Thyroid gland (tissue), 4 donors: ENCODE data around the gene PLEKHA7. TPM values are rescaled to one million over a fixed set of nuclear protein-coding genes. Genes with fewer than 3 reads are reported as not detected.

Experiments
- DNase-seq, 2 donors: peaks; one replicate each; pipeline ENCODE4 v3.0.0-alpha.2; 2019
- H3K27ac ChIP-seq, 3 donors: fragments of 200-600 bp; sonication (generic); 1 replicate in 2 of 3; 2 replicates in 1 of 3; pipeline ENCODE4 v1.5.1; 2016 to 2019; ENCODE audit warnings: mild to moderate bottlenecking in 1 of 3, moderate library complexity in 1 of 3
- H3K27me3 ChIP-seq: fragments of 200-600 bp; sonication (generic); one replicate; pipeline ENCODE4 v1.5.1; 2019
- H3K36me3 ChIP-seq, 2 donors: fragments of 200-600 bp; sonication (generic); one replicate each; pipeline ENCODE4 v1.5.1; 2016 to 2019
- H3K4me1 ChIP-seq, 2 donors: fragments of 200-600 bp; sonication (generic); one replicate each; pipeline ENCODE4 v1.5.1; 2017 to 2019
- H3K4me3 ChIP-seq, 3 donors: fragments of 200-600 bp; sonication (generic); replicated peaks in 1 of 3; 1 replicate in 2 of 3; 2 replicates in 1 of 3; pipeline ENCODE4 v1.5.1; 2016; ENCODE audit warnings: mild to moderate bottlenecking in 1 of 3
- H3K9me3 ChIP-seq: fragments of 200-600 bp; sonication (generic); one replicate; pipeline ENCODE4 v1.5.1; 2017
- POLR2A ChIP-seq, 2 donors: fragments of 450-650 bp; IDR thresholded peaks; one replicate each; pipeline ENCODE4 v1.6.1; 2017; ENCODE audit warnings: antibody characterized with exemption in 2 of 2, mild to moderate bottlenecking in 2 of 2, moderate library complexity in 1 of 2
- WGBS, 2 donors: methylation state at CpG; one replicate each; pipeline ENCODE4 v1.1.5; 2017; 5-methylcytosine and 5-hydroxymethylcytosine counted together
- intact Hi-C: fragments of 100-400 bp; cut with DNase I; formaldehyde crosslinking; loops from one replicate; pipeline ENCODE4 v1.15.1; 2023
- total RNA-seq, 4 donors: library from RNA; depleted of rRNA; stranded (reverse); fragments of >200 nt; gene quantifications; one replicate each; pipeline ENCODE4 v1.2.3, GENCODE V29; 2016
- TF ChIP-seq, protein P1 (sequence below), 6 experiments: fragments of 200-600 bp in 3 of 6; fragments of 450-650 bp in 3 of 6; sonication (generic) in 3 of 6; IDR thresholded peaks; one replicate each; pipeline ENCODE4 v1.5.1; 2016 to 2019; ENCODE audit warnings: antibody characterized with exemption in 6 of 6, mild to moderate bottlenecking in 2 of 6, inconsistent platforms in 1 of 6, moderate library complexity in 1 of 6

The PLEKHA7 gene
- total RNA-seq, 4 donors from 2014 or later: 22.5 to 29.0 (median 23.4) TPM

- Histone ChIP-seq H3K9me3 (no peaks in the 10 kb centered on the region), H3K27ac (no peak overlapping the region), H3K4me1 (peaks cover 19 to 24% of the 10 kb centered on the region in 2 donors), H3K27me3 (no peaks in the 10 kb centered on the region), H3K36me3 (peaks cover 20 to 49% of the 10 kb centered on the region in 2 donors), H3K4me3 (no peak overlapping the region)
- TF ChIP-seq, protein P1, sequence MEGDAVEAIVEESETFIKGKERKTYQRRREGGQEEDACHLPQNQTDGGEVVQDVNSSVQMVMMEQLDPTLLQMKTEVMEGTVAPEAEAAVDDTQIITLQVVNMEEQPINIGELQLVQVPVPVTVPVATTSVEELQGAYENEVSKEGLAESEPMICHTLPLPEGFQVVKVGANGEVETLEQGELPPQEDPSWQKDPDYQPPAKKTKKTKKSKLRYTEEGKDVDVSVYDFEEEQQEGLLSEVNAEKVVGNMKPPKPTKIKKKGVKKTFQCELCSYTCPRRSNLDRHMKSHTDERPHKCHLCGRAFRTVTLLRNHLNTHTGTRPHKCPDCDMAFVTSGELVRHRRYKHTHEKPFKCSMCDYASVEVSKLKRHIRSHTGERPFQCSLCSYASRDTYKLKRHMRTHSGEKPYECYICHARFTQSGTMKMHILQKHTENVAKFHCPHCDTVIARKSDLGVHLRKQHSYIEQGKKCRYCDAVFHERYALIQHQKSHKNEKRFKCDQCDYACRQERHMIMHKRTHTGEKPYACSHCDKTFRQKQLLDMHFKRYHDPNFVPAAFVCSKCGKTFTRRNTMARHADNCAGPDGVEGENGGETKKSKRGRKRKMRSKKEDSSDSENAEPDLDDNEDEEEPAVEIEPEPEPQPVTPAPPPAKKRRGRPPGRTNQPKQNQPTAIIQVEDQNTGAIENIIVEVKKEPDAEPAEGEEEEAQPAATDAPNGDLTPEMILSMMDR (IDR thresholded peaks at IDR 0.05): no peak
- no peak for TF ChIP-seq POLR2A (IDR thresholded peaks at IDR 0.05)
- intact Hi-C loops: no loop called here
- 81 to 89% methylated on average over 2 of the region's 2 CpGs for WGBS, 2 donors
- no peak for DNase-seq
Observed at GRCh38 chr11:16745950-16746605, 268.1 kb downstream of the PLEKHA7 start.

GRCh38 chr11:16744128-16744725 lies 270.0 kb downstream of the PLEKHA7 start:
- DNase-seq: no peak
- peaks cover 2 to 31% of the 10 kb centered on the region in 2 donors for H3K36me3 ChIP-seq
- no peaks in the 10 kb centered on the region for H3K9me3 ChIP-seq
- TF ChIP-seq, protein P1 (IDR thresholded peaks at IDR 0.05): no peak
- TF ChIP-seq POLR2A (IDR thresholded peaks at IDR 0.05): no peak
- H3K4me1 ChIP-seq: peaks cover 20 to 35% of the 10 kb centered on the region in 2 donors
- H3K4me3 ChIP-seq: no peak overlapping the region
- intact Hi-C loops: no loop called here
- no peaks in the 10 kb centered on the region for H3K27me3 ChIP-seq
- 94 to 95% methylated on average over 5 of the region's 5 CpGs for WGBS, 2 donors
- H3K27ac ChIP-seq: no peak overlapping the region

- Histone ChIP-seq H3K27me3 (no peaks in the 10 kb centered on the region), H3K9me3 (no peaks in the 10 kb centered on the region), H3K4me3 (no peak overlapping the region), H3K27ac (no peak overlapping the region), H3K4me1 (peaks cover 20 to 35% of the 10 kb centered on the region in 2 donors), H3K36me3 (peaks cover 0 to 26% of the 10 kb centered on the region in 2 donors)
- TF ChIP-seq, protein P1 (IDR thresholded peaks at IDR 0.05): no peak
- no peak for TF ChIP-seq POLR2A (IDR thresholded peaks at IDR 0.05)
- DNase-seq: no peak
- intact Hi-C loops: no loop called here
- 90 to 93% methylated on average over 4 of the region's 4 CpGs for WGBS, 2 donors
Observed at GRCh38 chr11:16743478-16743877, 270.7 kb downstream of the PLEKHA7 start.

GRCh38 chr11:16741473-16741872 lies 272.7 kb downstream of the PLEKHA7 start:
- H3K4me1 ChIP-seq: peaks cover 24 to 35% of the 10 kb centered on the region in 2 donors
- H3K36me3 ChIP-seq: peaks cover 0 to 11% of the 10 kb centered on the region in 2 donors
- WGBS, 2 donors: 81 to 91% methylated on average over 4 of the region's 4 CpGs
- intact Hi-C loops: no loop called here
- no peak overlapping the region for H3K27ac ChIP-seq
- H3K4me3 ChIP-seq: no peak overlapping the region
- DNase-seq: no peak
- H3K27me3 ChIP-seq: no peaks in the 10 kb centered on the region
- no peaks in the 10 kb centered on the region for H3K9me3 ChIP-seq
- TF ChIP-seq, protein P1 (IDR thresholded peaks at IDR 0.05): no peak
- TF ChIP-seq POLR2A (IDR thresholded peaks at IDR 0.05): no peak
